ENCODE results near the gene MED27. TPM values are rescaled to one million over a fixed set of nuclear protein-coding genes. Genes with fewer than 3 reads are reported as not detected.

MED27 gene
- total RNA-seq, 4 donors from 2014 or later = 12.9 to 21.8 (median 20.0) TPM

DNA sequence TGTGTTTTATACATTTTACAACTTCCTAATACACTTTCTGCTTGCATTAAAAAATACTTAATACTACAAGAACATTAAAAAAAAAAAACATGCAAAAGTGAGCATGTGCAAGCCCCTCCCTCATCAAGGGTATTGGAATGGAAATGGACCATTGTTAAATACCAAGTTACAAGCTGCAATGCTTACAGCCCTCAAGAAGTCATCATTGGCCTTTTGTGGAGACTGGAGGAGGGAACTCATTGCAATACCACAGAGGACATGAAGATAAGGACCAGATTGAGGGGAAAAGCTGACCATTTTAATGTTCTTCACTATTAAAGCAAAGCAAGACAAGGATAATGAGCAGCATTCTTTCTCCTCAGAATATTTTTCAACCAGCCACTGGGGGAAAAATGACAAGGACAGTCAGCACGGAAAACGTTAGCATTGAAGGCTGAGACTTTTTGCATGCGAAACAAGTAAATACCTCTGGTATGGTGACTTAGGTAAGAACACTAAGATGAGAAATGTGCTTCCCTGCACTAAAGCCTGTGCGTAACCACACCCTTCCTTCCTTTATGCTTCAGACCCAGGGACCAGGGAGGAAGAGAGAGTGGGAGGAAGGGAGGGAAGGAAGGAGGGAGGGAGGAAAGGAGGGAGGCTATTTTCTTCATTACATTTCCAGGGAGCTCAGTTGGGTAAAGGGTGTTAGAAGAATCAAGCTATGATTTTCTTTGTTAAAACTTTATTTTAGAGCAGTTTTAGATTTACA is 198.7 kb downstream of the MED27 start:
- H3K9me3 ChIP-seq = no peaks in the 10 kb centered on the region
- H3K4me1 ChIP-seq = peaks cover 0 to 9% (median 0%) of the 10 kb centered on the region in 4 donors
- no peak overlapping the region for H3K4me3 ChIP-seq
- TF ChIP-seq, protein P1, sequence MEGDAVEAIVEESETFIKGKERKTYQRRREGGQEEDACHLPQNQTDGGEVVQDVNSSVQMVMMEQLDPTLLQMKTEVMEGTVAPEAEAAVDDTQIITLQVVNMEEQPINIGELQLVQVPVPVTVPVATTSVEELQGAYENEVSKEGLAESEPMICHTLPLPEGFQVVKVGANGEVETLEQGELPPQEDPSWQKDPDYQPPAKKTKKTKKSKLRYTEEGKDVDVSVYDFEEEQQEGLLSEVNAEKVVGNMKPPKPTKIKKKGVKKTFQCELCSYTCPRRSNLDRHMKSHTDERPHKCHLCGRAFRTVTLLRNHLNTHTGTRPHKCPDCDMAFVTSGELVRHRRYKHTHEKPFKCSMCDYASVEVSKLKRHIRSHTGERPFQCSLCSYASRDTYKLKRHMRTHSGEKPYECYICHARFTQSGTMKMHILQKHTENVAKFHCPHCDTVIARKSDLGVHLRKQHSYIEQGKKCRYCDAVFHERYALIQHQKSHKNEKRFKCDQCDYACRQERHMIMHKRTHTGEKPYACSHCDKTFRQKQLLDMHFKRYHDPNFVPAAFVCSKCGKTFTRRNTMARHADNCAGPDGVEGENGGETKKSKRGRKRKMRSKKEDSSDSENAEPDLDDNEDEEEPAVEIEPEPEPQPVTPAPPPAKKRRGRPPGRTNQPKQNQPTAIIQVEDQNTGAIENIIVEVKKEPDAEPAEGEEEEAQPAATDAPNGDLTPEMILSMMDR (IDR thresholded peaks at IDR 0.05) = no peak
- TF ChIP-seq EP300 (IDR thresholded peaks at IDR 0.05) (no peak), POLR2AphosphoS5 (IDR thresholded peaks at IDR 0.05) (no peak), POLR2A (IDR thresholded peaks at IDR 0.05; ENCODE audit: low read depth) (no peak)
- peaks cover 0 to 43% (median 11%) of the 10 kb centered on the region in 4 donors for H3K36me3 ChIP-seq
- H3K27ac ChIP-seq (replicated peaks in 1 of 4) = no peak overlapping the region
- 81% methylated on average over 4 of the region's 4 CpGs for WGBS
- DNase-seq (ENCODE audit: extremely low spot score) = no peak
- no peaks in the 10 kb centered on the region for H3K27me3 ChIP-seq
- intact Hi-C loops (cut with DNase I) = no loop called here

DNA sequence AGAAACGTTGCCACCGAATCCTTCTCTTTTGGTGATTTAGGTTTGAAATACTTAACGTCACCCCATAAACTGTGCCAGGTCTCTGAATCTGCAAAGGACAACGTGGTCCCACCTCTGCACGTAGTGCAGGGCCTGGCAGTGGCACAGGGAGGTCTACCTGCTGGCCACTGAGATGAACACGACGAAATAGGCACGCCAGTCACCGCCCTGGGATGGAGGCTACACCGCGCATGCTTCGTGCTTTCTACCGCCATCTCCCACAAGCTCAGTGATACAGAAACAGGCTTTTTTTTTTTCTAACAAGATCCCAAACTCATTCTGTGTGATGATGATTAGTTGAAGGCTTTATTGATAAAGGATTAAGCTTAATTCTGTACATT is 199.8 kb downstream of the MED27 start:
- 95% methylated on average over 13 of the region's 13 CpGs for WGBS
- Histone ChIP-seq H3K9me3 (no peaks in the 10 kb centered on the region), H3K27ac (replicated peaks in 1 of 4) (no peak overlapping the region), H3K4me1 (peaks cover 0 to under 1% (median 0%) of the 10 kb centered on the region in 4 donors), H3K4me3 (no peak overlapping the region), H3K27me3 (no peaks in the 10 kb centered on the region), H3K36me3 (peaks cover 0 to 49% (median 11%) of the 10 kb centered on the region in 4 donors)
- DNase-seq (ENCODE audit: extremely low spot score) = no peak
- TF ChIP-seq, protein P1 (IDR thresholded peaks at IDR 0.05) = no peak
- TF ChIP-seq EP300 (IDR thresholded peaks at IDR 0.05) (no peak), POLR2AphosphoS5 (IDR thresholded peaks at IDR 0.05) (no peak), POLR2A (IDR thresholded peaks at IDR 0.05; ENCODE audit: low read depth) (no peak)
- intact Hi-C loops (cut with DNase I) = no loop called here

DNA sequence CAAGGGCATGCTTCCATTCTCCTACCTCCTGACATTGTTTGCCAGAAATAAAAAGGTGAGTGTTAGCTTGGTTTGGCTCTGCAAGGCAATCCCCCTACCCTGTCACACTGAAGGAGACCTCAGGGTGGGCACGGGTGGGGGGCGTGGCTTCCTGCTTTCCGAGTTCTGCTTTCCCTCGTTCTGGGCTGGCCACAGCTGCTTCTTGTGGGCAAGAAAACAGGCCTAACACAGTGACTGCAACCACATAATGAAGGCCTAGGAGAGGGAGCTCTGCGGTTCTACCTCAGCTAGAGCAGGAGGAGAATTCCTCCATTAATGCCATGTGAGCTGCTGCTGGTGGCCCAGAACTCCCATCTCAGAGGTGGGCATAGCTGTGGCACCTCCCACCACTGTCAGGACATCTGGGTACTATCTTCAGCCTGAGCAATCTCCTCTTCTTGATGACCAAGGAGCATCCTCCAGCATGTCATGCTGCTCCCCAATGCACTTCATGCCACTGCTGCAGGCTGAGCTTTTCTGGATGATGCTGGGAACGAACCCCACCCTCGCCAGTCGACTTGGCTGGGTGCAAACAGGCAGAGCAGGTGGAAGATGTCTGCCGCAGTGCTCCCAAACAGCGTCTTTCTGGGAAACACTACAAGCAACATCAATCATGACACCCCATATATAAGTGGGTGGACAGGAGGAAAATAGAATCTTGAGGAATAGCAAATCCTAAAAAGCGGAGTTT is 200.3 kb downstream of the MED27 start:
- no peak for DNase-seq (ENCODE audit: extremely low spot score)
- H3K27me3 ChIP-seq = no peaks in the 10 kb centered on the region
- no peak overlapping the region for H3K27ac ChIP-seq (replicated peaks in 1 of 4)
- WGBS = 88% methylated on average over 11 of the region's 11 CpGs
- H3K36me3 ChIP-seq = peaks cover 0 to 55% (median 11%) of the 10 kb centered on the region in 4 donors
- no peak overlapping the region for H3K4me3 ChIP-seq
- TF ChIP-seq POLR2AphosphoS5 (IDR thresholded peaks at IDR 0.05) = no peak
- no peak for TF ChIP-seq POLR2A (IDR thresholded peaks at IDR 0.05; ENCODE audit: low read depth)
- TF ChIP-seq, protein P1 (IDR thresholded peaks at IDR 0.05) = no peak
- TF ChIP-seq EP300 (IDR thresholded peaks at IDR 0.05) = no peak
- intact Hi-C loops (cut with DNase I) = no loop called here
- no peaks in the 10 kb centered on the region for H3K9me3 ChIP-seq
- H3K4me1 ChIP-seq = no peaks in the 10 kb centered on the region

DNA sequence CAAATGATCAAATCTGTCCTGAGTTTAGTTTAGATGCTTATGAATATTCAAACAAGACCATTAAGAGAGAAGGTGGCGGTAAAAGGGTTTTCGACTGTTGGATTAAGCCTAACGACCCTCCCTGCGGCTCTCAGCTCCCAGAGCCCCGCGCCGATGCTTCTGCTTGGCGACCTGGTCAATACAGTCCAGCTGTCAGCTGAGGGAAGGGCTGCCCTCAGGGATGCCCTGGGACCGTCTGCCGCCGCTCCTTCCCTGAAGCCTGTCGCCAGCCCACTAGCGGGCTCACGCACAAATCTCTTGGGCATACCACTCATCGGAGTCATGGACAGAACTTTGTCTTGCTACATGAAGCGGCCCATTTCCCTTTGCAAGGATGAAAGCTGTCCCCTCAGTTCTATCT is 203.2 kb downstream of the MED27 start:
- intact Hi-C loops (cut with DNase I) = no loop called here
- no peak for DNase-seq (ENCODE audit: extremely low spot score)
- peaks cover 0 to 59% (median 21%) of the 10 kb centered on the region in 4 donors for H3K36me3 ChIP-seq
- H3K9me3 ChIP-seq = no peaks in the 10 kb centered on the region
- TF ChIP-seq POLR2A (IDR thresholded peaks at IDR 0.05; ENCODE audit: low read depth) (no peak), POLR2AphosphoS5 (IDR thresholded peaks at IDR 0.05) (no peak), EP300 (IDR thresholded peaks at IDR 0.05) (no peak)
- TF ChIP-seq, protein P1 (IDR thresholded peaks at IDR 0.05) = no peak
- 91% methylated on average over 16 of the region's 16 CpGs for WGBS
- no peak overlapping the region for H3K4me3 ChIP-seq
- no peaks in the 10 kb centered on the region for H3K4me1 ChIP-seq
- no peaks in the 10 kb centered on the region for H3K27me3 ChIP-seq
- no peak overlapping the region for H3K27ac ChIP-seq (replicated peaks in 1 of 4)
